Glomerular visceral epithelial cell (primary cell): Measurements from ENCODE around the gene RPS2.
A peak's percentile ranks its signal among the peaks of the same experiment; 100 is the strongest.

Experiments used
- DNase-seq: peaks from one replicate; pipeline ENCODE4 v3.0.0-alpha.2; 2016; ENCODE audit errors: extremely low spot score

Gene RPS2

GRCh38 chr16:1998852-1999801, 34.5 kb upstream of the RPS2 start:
- DNase-seq, result no peak

- no peak for DNase-seq
Observed at GRCh38 chr16:1998360-1998835, 33.8 kb upstream of the RPS2 start.

GRCh38 chr16:1997494-1998359, 33.1 kb upstream of the RPS2 start:
- DNase-seq, result no peak

- peak; percentile 69 for DNase-seq
Observed at GRCh38 chr16:1993731-1994131, 29.1 kb upstream of the RPS2 start.

GRCh38 chr16:1992704-1993317, 28.2 kb upstream of the RPS2 start:
- no peak for DNase-seq

- DNase-seq, result peak; percentile 68
Observed at GRCh38 chr16:1991948-1992703, 27.5 kb upstream of the RPS2 start.

- DNase-seq, result no peak
Observed at GRCh38 chr16:1991588-1991947, 26.9 kb upstream of the RPS2 start.

- no peak for DNase-seq
Observed at GRCh38 chr16:1991135-1991551, 26.5 kb upstream of the RPS2 start.

- DNase-seq, result no peak
Observed at GRCh38 chr16:1990351-1991134, 25.9 kb upstream of the RPS2 start.

GRCh38 chr16:1990101-1990350, 25.4 kb upstream of the RPS2 start:
- no peak for DNase-seq

- DNase-seq, result no peak
Observed at GRCh38 chr16:1989209-1990100, 24.8 kb upstream of the RPS2 start, which contains the start of gene SYNGR3. TSS of gene SYNGR3 (plus strand) at chr16:1989970. CDS start at chr16:1990103, 133 bp downstream.

- DNase-seq, result no peak
Observed at GRCh38 chr16:1987198-1987597, 22.6 kb upstream of the RPS2 start.

GRCh38 chr16:1985466-1986150, 21.0 kb upstream of the RPS2 start:
- no peak for DNase-seq

- DNase-seq, result peak; percentile 38
Observed at GRCh38 chr16:1984347-1985225, 20.0 kb upstream of the RPS2 start.

GRCh38 chr16:1983544-1984346, 19.1 kb upstream of the RPS2 start, which contains the start of gene GFER:
TSS of gene GFER (plus strand) at chr16:1984193. CDS start at chr16:1984219, 26 bp downstream.
- DNase-seq, result peak; percentile 93

- no peak for DNase-seq
Observed at GRCh38 chr16:1982991-1983543, 18.4 kb upstream of the RPS2 start.

- no peak for DNase-seq
Observed at GRCh38 chr16:1982013-1982433, 17.4 kb upstream of the RPS2 start.
